HG02981 (cell line): Measurements from ENCODE around the gene RELL2.

Experiments
- ATAC-seq: cut with Tn5 transposase; IDR thresholded peaks from one replicate; pipeline ENCODE4 v1.9.1; 2021; ENCODE audit warnings: mild to moderate bottlenecking, moderate library complexity; ENCODE audit not compliant: unreplicated experiment

Gene RELL2

GRCh38 chr5:141672841-141673813 is 36.3 kb downstream of the RELL2 start:
- ATAC-seq, result no peak

DNA sequence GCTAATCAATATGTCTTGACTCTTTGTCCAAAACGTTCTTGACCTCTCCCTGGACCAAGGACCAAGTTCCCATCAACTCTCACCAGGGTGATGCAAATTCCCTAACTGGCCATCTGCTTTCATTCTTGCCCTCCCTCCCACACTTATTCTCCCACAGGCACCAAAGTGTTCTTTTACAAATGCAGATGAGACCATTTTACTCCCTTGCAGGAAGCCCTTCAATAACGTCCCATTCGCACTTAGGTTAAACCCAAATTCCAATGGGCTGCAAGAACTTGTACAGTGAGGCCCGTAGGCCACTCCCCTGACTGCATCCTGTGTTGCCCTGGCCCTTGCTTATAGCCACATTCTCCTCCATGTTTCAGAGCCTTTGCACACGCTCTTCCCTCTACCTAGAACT is 38.0 kb downstream of the RELL2 start:
- ATAC-seq, result no peak

DNA sequence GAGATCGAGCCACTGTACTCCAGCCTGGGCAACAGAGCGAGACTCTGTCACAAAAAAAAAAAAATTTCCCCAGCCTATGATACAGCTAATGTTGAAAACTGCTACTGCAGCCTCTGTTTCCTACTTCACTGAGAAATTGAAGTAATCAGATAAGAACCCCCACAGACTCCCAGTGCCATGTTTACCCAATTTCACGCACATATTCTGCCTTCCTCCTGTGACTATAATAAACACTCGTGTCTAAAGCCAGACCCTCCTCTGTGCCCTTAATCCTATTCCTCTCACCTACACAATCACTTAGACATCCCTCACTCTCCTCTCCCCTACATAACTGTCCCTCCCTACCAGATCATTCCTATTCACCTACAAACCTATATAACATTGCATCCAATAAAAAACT is 38.9 kb downstream of the RELL2 start:
- ATAC-seq, result no peak

DNA sequence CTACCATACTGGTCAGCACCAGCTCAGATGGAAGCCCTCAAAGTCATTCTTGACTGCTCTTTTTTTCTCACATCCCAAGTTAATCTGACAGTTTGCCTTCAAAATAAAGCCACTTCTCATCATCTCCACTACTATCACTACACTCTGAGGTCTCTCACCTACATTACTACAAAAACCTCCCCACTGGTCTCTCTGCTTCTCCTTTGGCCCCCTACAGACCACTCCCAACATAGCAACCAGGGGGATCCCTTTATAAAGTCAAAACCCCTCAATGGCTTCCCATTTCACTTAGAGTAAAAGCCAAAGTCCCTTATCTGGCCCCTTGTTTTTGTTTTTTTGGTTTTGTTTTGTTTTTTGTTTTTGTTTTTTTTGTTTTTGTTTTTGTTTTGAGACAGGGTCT is 40.6 kb downstream of the RELL2 start:
- ATAC-seq, result no peak

DNA sequence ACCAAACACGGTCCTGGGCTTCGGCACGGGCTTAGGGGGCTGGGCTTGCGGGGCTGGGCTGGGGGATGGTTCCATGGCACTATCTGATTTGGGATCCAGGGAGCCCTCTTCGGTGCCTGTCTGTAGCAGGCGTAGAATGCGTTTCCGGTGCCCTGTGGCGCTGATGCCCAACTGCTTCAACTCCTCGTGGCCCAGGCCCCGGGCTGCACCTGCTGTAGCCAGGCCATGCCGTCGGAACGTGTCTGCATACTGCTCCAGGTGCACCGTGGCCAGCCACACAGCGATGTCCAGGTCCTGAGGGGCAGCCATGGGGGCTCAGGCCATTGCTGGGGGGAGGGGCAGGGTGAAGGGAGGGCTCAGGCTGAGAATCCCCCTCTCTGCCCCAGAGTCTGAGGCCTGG is 43.4 kb downstream of the RELL2 start:
- ATAC-seq, result no peak

DNA sequence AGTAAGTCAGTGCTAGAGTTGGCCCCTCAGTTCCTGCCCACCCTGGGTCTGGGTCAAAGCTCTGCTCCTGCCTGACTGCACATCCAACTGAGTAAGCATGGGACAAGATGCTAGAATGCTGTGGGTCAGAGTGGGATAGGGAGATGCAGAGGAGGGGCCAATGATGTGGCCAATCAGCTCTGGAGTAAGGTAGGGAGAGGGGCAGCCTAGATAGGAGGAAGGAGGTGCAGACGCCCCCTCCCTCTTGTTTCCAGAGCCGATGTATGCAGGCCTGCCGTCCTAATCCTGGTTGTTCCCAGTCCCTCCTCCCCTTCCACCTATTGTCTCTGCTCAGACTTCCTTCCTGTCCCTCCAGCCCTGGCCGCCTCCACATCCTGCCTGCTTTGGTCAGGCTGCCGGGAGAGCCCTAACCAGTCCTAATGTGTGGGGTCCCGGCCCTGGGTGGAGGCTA is 44.0 kb downstream of the RELL2 start:
- no peak for ATAC-seq

DNA sequence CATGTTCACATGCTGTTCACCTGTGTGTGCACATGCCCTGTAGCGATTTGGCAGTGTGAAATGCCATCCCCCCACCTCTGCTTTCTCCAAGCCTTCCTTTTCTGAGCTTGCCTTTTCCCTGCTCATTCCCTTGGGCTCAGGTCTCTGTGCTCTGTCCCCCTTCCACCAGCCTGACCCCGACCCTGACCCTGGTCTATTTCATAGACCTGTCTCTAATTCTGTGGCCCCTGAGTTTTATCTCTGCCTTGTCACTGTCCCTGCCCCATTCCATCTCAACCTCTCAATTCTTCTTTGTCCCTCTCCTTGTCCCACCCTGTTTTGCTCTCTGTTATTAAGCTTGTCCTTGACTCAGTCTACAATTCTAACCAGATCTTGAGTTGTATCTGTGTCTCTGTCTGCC is 44.5 kb downstream of the RELL2 start:
- no peak for ATAC-seq

- peak; percentile 46 for ATAC-seq
Measured at GRCh38 chr5:141681695-141682641, 45.2 kb downstream of the RELL2 start, which contains the start of gene ARAP3. Gene ARAP3, minus strand, starts transcription at chr5:141682230. Its CDS starts 1,744 bp downstream, at chr5:141680486.

- no peak for ATAC-seq
Measured at GRCh38 chr5:141683596-141684141, 46.9 kb downstream of the RELL2 start.

- no peak for ATAC-seq
Measured at GRCh38 chr5:141685591-141685990, 48.8 kb downstream of the RELL2 start.

DNA sequence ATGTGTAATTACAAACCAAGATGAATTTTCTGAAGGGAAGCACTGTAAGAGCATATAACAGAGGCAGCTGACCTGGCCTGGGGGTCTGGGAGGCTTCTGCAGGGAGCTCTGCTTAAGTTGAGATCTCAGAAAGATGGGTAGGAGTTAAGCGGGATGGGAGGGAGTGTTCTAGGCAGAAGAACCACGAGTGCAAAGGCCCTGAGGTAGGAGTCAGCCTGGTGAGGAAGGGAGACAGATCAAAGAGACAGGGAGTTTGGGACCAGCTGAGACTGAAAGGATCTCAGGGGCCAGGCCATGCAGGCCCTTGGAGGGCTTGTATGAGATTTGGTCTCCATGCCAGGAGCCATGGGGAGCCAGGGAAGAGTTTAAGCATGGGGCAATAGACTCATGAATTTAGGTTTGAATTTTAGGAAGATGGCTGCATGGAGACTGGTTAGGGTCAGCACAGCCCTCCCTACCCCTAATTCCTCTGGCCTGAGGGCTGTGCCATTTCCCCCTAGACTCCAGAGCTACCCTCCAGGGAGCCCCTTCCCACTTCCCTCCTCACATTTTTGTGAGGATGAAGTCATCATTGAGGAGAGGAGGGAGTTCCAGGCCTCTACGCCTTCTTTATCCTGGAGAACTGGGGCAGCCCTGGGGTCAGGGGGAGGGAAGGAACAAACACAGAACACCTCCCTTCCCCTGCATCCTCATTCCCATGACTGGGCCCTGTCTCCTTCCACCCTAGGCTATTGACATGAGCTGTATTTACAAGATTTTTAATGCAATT is 50.0 kb downstream of the RELL2 start:
- no peak for ATAC-seq
